GM23338 (cell line): Measurements from ENCODE around the gene ZBTB8OS. TPM values are rescaled to one million over a fixed set of nuclear protein-coding genes. Genes with fewer than 3 reads are reported as not detected.

Experiments used
- polyA plus RNA-seq: library from polyadenylated mRNA; unstranded; fragments of >200 nt; fragmentation: Nextera tagmentation; extraction: Ambion mirVana; gene quantifications from 2 replicates; pipeline ENCODE4 v1.2.1, GENCODE V29; 2016
- small RNA-seq: library from RNA; depleted of rRNA; stranded (forward); fragments of <200 nt; gene quantifications from one replicate; pipeline ENCODE3, GENCODE V24; 2014; ENCODE audit warnings: low replicate concordance
- total RNA-seq: library from RNA; depleted of rRNA; stranded (reverse); fragments of >200 nt; shearing (Covaris generic); gene quantifications from 2 replicates; pipeline ENCODE4 v1.2.3, GENCODE V29; 2014; rRNA removed

ZBTB8OS gene
- total and polyA plus RNA-seq, 2 experiments from 2014 or later: 22.0 to 159 TPM

Small RNAs within 50 kb of the gene (small RNA-seq; reads per million reads assigned to genes)
- not detected for gene RF00019

Other genes with a start within 250 kb of the ZBTB8OS start
- 3.8 and 4.2 TPM in 2 replicates for gene ZBTB8B, start 185.5 kb downstream of the ZBTB8OS start, total RNA-seq
- 0.95 and 1.1 TPM in 2 replicates for gene ZBTB8B, start 185.5 kb downstream of the ZBTB8OS start, polyA plus RNA-seq
- gene ZBTB8A, start 111.1 kb downstream of the ZBTB8OS start, total RNA-seq: 6.1 and 8.7 TPM in 2 replicates
- gene ZBTB8A, start 111.1 kb downstream of the ZBTB8OS start, polyA plus RNA-seq: 8.4 and 8.7 TPM in 2 replicates
- 276 and 312 TPM in 2 replicates for gene RBBP4, start 658 bp upstream of the ZBTB8OS start, total RNA-seq
- 246 and 262 TPM in 2 replicates for gene RBBP4, start 658 bp upstream of the ZBTB8OS start, polyA plus RNA-seq
- not detected in 2 replicates for gene SYNC, start 52.2 kb upstream of the ZBTB8OS start, total RNA-seq
- gene SYNC, start 52.2 kb upstream of the ZBTB8OS start, polyA plus RNA-seq: 0.31 TPM in 1 of 2 replicates, not detected in the other
- gene YARS1, start 166.8 kb upstream of the ZBTB8OS start, total RNA-seq: 158 and 182 TPM in 2 replicates
- gene YARS1, start 166.8 kb upstream of the ZBTB8OS start, polyA plus RNA-seq: 132 and 134 TPM in 2 replicates
- gene S100PBP, start 167.1 kb upstream of the ZBTB8OS start, total RNA-seq: 60.5 and 65.2 TPM in 2 replicates
- 21.9 and 30.6 TPM in 2 replicates for gene S100PBP, start 167.1 kb upstream of the ZBTB8OS start, polyA plus RNA-seq
- gene FNDC5, start 220.4 kb upstream of the ZBTB8OS start, total RNA-seq: 1.7 and 2.0 TPM in 2 replicates
- gene FNDC5, start 220.4 kb upstream of the ZBTB8OS start, polyA plus RNA-seq: 0.28 and 1.0 TPM in 2 replicates
- gene HPCA, start 235.9 kb upstream of the ZBTB8OS start, total RNA-seq: 0.35 and 0.62 TPM in 2 replicates
- 0.82 and 1.4 TPM in 2 replicates for gene HPCA, start 235.9 kb upstream of the ZBTB8OS start, polyA plus RNA-seq